GM18520 (cell line): Measurements from ENCODE around the gene CDX4.
"Not testable (repeated sequence)": the region's sequence is repeated elsewhere in the genome, so short reads cannot be mapped to it uniquely, and the experiment has no call there.

Experiments used
- ATAC-seq: cut with Tn5 transposase; IDR thresholded peaks from one replicate; pipeline ENCODE4 v1.9.1; 2021; ENCODE audit not compliant: unreplicated experiment

The CDX4 gene

DNA sequence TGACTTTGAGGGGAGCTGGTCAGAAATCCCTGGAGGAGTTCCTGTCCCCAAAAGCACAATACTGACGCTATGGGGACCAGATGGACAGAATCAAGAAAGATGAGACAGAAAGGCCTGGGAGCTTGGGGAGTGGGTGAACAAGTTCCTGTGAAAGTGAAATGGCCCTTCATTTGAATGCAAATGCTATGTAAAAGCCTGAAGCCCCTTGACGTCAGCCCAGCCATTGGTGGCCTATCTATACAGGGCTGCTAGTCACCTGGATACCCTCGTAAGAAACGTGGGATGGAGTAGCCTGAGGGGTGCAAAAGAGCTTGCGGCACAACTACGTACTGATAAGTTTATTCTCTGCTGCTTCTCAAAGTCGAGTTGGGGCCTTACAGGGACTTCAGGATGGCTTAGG lies at the start of gene CDX4:
Gene CDX4 (plus strand): TSS at position 223 of the 400 bp plus-strand sequence. CDS start 201 bp downstream, outside the sequence.
- no peak for ATAC-seq

DNA sequence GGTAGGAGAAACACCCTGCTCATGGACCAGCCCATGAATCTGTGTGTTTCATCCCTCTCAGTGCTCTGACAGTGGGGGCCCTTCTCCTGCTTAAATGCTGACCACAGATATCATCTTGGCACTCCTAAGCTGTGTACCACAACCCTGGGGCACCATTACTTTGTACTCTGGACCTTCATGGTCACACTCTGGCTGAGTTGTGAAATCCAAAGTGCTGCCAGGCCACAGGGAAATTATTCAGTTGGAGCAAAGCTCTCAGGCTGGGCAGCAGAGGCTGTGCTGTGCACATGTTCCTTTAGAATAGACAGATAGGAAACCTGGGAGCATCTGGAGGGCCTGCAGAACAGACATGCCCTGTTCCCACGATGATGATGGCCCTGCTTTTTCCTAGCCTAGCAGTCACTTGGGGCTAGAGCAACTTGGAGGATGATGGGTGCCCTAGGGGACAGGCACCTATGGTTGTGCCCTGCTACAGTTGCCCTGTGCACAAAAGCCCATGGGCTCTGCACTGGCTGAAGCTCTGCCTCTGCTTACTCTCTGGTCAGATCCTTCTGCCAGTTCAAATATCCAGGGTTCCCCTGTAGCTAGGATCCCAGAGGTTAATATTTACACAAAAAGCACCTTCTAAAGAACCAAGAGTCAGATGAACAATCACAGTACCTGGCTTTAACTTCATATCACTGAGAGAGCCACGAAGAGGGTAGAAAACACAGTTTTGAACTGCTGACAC lies 48.5 kb upstream of the CDX4 start:
- no peak for ATAC-seq

GRCh38 chrX:73400136-73400748 lies 46.6 kb upstream of the CDX4 start:
- ATAC-seq = no peak

- ATAC-seq = no peak
These were observed 45.1 kb upstream of the CDX4 start for GRCh38 chrX:73401591-73402266.

GRCh38 chrX:73412930-73413329 lies 33.9 kb upstream of the CDX4 start:
- no peak for ATAC-seq

DNA sequence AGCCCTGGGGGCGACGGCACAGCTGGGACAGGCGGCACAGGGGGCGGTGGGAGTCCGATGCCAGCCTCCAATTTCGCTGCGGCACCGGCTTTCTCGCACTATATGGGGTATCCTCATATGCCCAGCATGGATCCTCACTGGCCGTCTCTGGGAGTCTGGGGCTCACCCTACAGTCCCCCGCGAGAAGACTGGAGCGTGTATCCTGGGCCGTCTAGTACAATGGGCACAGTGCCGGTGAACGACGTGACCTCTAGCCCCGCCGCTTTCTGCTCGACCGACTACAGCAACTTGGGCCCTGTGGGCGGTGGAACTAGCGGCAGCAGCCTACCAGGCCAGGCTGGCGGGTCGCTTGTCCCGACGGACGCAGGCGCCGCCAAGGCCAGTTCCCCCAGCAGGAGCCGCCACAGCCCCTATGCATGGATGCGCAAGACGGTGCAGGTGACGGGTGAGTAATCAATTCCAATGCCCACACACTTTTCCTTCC lies 500 bp downstream of the CDX4 start:
- no peak for ATAC-seq

- ATAC-seq = no peak
These were observed 1.5 kb downstream of the CDX4 start for GRCh38 chrX:73448379-73448778.

- no peak for ATAC-seq
These were observed 8.3 kb downstream of the CDX4 start for GRCh38 chrX:73455171-73455570.

DNA sequence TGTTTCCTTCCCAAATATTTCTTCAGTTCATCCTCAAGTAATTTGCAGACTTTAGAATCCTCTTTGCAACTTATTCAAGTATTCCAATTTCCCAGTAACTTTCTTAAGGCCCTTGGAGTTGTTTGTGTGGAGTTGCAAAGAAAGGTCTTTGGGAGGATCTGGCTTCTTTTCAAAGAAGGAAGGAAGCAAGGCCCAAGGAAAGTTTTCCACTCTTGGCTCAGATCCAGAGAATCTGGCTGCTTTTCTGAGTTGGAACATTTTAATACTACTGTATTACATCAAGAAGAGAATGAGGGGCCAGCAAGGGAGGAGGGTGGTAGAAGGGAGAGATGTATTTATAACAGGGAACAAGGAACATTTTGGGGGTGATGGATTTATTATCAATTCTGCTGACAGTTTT lies 10.5 kb downstream of the CDX4 start:
- ATAC-seq = no peak

GRCh38 chrX:73468376-73468775 lies 21.5 kb downstream of the CDX4 start:
- no peak for ATAC-seq

GRCh38 chrX:73478961-73479360 lies 32.1 kb downstream of the CDX4 start:
- ATAC-seq = no peak

- ATAC-seq = no peak
These were observed 34.7 kb downstream of the CDX4 start for GRCh38 chrX:73481521-73481920.

GRCh38 chrX:73490661-73491060 lies 43.8 kb downstream of the CDX4 start:
- no peak for ATAC-seq

- not testable (repeated sequence) for ATAC-seq
These were observed 45.3 kb downstream of the CDX4 start for GRCh38 chrX:73492178-73492577.
